ENCODE data around the gene ELF1. TPM values are rescaled to one million over a fixed set of nuclear protein-coding genes. Genes with fewer than 3 reads are reported as not detected.

Gene ELF1
- total and polyA plus RNA-seq, 2 of the 4 experiments (the other 2 are of a cell fraction), result 25.4 to 27.6 TPM

- peaks cover 3% of the 10 kb centered on the region for H3K9me1 ChIP-seq (ENCODE audit: insufficient read depth, low read length)
- intact Hi-C loops (cut with micrococcal nuclease) (no loop called here), dilution Hi-C loops (cut with HindIII; ENCODE audit: low sequenced_read_pairs, unreplicated experiment) (no loop called here), in situ Hi-C loops (cut with MboI; ENCODE audit: low sequenced_read_pairs) (no loop called here)
- peaks cover 5% of the 10 kb centered on the region; the same call in 1 of the 2 replicates for H3K4me1 ChIP-seq (ENCODE audit: control insufficient read depth, insufficient read depth, low read length)
- H2AK9ac ChIP-seq (replicated peaks; ENCODE audit: low read depth, low read length, poor library complexity), result no peak overlapping the region
- H4K20me1 ChIP-seq (ENCODE audit: insufficient read depth, low read length), result peaks cover 19% of the 10 kb centered on the region; the same call in 1 of the 2 replicates
- H2AK5ac ChIP-seq (ENCODE audit: low read depth, low read length), result no peak overlapping the region
- no peak overlapping the region for H2AFZ ChIP-seq (replicated peaks; ENCODE audit: low read length, poor library complexity)
- CTCF ChIA-PET, result interaction anchor here (1.0 to 1.2 kb wide), 2 partner anchors 9 to 10 kb away, joined by 3 read pairs; no protein-coding TSS in a partner anchor
- DNase-seq (no peak), ATAC-seq (ENCODE audit: low read depth) (no peak)
- no peak overlapping the region for H2BK20ac ChIP-seq (ENCODE audit: low read depth, low read length)
- 0 out of 2 replicates have a peak overlapping the region, but pooled peaks have one; percentile 11 for H3K14ac ChIP-seq (replicated peaks; ENCODE audit: low read depth, low read length)
- H2BK15ac ChIP-seq (ENCODE audit: low read depth, low read length), result no peak overlapping the region
- H3K27ac ChIP-seq (ENCODE audit: insufficient read depth, low read length), result no peak overlapping the region
- H3K4me2 ChIP-seq (ENCODE audit: low read depth, low read length), result no peak overlapping the region
- H3K4me3 ChIP-seq (ENCODE audit: insufficient read depth, low read depth, low read length), result no peak overlapping the region
- peaks cover 3% of the 10 kb centered on the region; the same call in 1 of the 2 replicates for H3K36me3 ChIP-seq (ENCODE audit: control insufficient read depth, insufficient read depth, low read length)
- H3K9ac ChIP-seq (ENCODE audit: low read depth, low read length), result no peak overlapping the region
- no peak overlapping the region for H4K8ac ChIP-seq (ENCODE audit: low read depth in 2 of 2, low read length in 2 of 2)
- no peaks in the 10 kb centered on the region for H3K27me3 ChIP-seq (ENCODE audit: control insufficient read depth, insufficient read depth, low read length)
- H4K91ac ChIP-seq (ENCODE audit: insufficient read depth, low read depth, low read length), result no peak overlapping the region
- POLR2A ChIA-PET (ENCODE audit: unreplicated experiment), result no interaction called here
- no TSS peak for BruUV-seq (replicated peaks)
- peaks cover 28 to 57% of the 10 kb centered on the region in 2 experiments for H3K79me1 ChIP-seq (ENCODE audit: low read depth in 1 of 2, low read length in 2 of 2)
- H3K23ac ChIP-seq (ENCODE audit: low read depth, low read length), result peak overlapping the region; percentile 17; the same call in 1 of the 2 replicates
- H3K9me3 ChIP-seq (ENCODE audit: control insufficient read depth, insufficient read depth, low read length), result no peaks in the 10 kb centered on the region
- no peak overlapping the region for H3K18ac ChIP-seq (ENCODE audit: low read depth, low read length)
- no CpG with 5 or more reads among the region's 4 CpGs for WGBS, 2 experiments (ENCODE audit: extremely low coverage in 2 of 2, insufficient read length in 1 of 2)
- H2BK120ac ChIP-seq (ENCODE audit: low read depth, low read length), result no peak overlapping the region
- H3K56ac ChIP-seq (ENCODE audit: extremely low read depth, insufficient read depth, low read length), result no peak overlapping the region
- TF ChIP-seq CEBPB (IDR thresholded peaks at IDR 0.05; ENCODE audit: low read depth, low read length), result no peak
- no peak for TF ChIP-seq POLR2A (IDR thresholded peaks at IDR 0.05; ENCODE audit: low read depth, low read length)
- no peak for TF ChIP-seq FOS (IDR thresholded peaks at IDR 0.05; ENCODE audit: low read depth, low read length)
- no peak for TF ChIP-seq SMC3 (IDR thresholded peaks at IDR 0.05; ENCODE audit: low read depth, low read length)
- no peak overlapping the region for H3K4ac ChIP-seq (ENCODE audit: low read depth, low read length)
- H2BK5ac ChIP-seq (ENCODE audit: low read depth, low read length, poor library complexity, severe bottlenecking), result no peak overlapping the region
- no peak overlapping the region for H4K5ac ChIP-seq (ENCODE audit: low read depth, low read length)
These were observed 35.1 kb downstream of the ELF1 start for GRCh38 chr13:40983725-40984667.
